Measurements from ENCODE around the gene AGBL4. TPM values are rescaled to one million over a fixed set of nuclear protein-coding genes. Genes with fewer than 3 reads are reported as not detected.

AGBL4 gene
- total and polyA plus RNA-seq, 2 of the 4 experiments (the other 2 are of a cell fraction), result not detected

DNA sequence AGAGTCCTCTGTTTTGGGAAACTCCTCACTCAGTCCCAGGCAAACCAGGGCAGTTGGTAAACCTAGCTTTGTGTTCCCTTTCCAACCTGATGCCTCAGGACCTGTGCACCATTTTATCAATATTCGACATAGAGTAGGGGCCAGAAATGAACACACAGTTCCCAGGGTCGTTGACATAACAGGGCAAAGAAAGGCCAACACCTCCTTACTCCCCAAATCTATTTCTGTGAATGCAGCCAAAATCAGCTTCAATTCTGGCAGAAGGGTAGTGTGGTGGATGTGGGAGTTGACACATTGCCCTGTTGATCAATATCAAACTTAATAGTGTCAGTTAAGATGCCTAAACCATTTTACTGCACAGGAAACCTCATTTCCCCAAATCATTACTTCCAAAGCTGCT lies 1447.2 kb downstream of the AGBL4 start:
- Histone ChIP-seq H4K8ac (ENCODE audit: low read depth in 2 of 2, low read length in 2 of 2) (no peak overlapping the region), H3K27ac (ENCODE audit: insufficient read depth, low read length) (no peak overlapping the region), H3K4me3 (ENCODE audit: insufficient read depth, low read depth, low read length) (no peak overlapping the region), H3K9ac (ENCODE audit: low read depth, low read length) (no peak overlapping the region), H2BK120ac (ENCODE audit: low read depth, low read length) (no peak overlapping the region), H3K27me3 (ENCODE audit: control insufficient read depth, insufficient read depth, low read length) (no peaks in the 10 kb centered on the region; the same call in 1 of the 2 replicates), H4K91ac (ENCODE audit: insufficient read depth, low read depth, low read length) (no peak overlapping the region), H2AFZ (replicated peaks; ENCODE audit: low read length, poor library complexity) (no peak overlapping the region), H2BK20ac (ENCODE audit: low read depth, low read length) (no peak overlapping the region), H4K20me1 (ENCODE audit: insufficient read depth, low read length) (no peaks in the 10 kb centered on the region), H2BK15ac (ENCODE audit: low read depth, low read length) (no peak overlapping the region), H3K4ac (ENCODE audit: low read depth, low read length) (no peak overlapping the region), H3K23ac (ENCODE audit: low read depth, low read length) (no peak overlapping the region), H3K56ac (ENCODE audit: extremely low read depth, insufficient read depth, low read length) (no peak overlapping the region), H3K36me3 (ENCODE audit: control insufficient read depth, insufficient read depth, low read length) (no peaks in the 10 kb centered on the region), H3K79me1 (ENCODE audit: low read depth in 1 of 2, low read length in 2 of 2) (no peaks in the 10 kb centered on the region), H2AK9ac (replicated peaks; ENCODE audit: low read depth, low read length, poor library complexity) (no peak overlapping the region), H3K9me3 (ENCODE audit: control insufficient read depth, insufficient read depth, low read length) (no peaks in the 10 kb centered on the region), H4K5ac (ENCODE audit: low read depth, low read length) (no peak overlapping the region), H3K4me2 (ENCODE audit: low read depth, low read length) (no peak overlapping the region), H3K14ac (replicated peaks; ENCODE audit: low read depth, low read length) (no peak overlapping the region), H3K9me1 (ENCODE audit: insufficient read depth, low read length) (no peaks in the 10 kb centered on the region), H3K18ac (ENCODE audit: low read depth, low read length) (no peak overlapping the region), H3K4me1 (ENCODE audit: control insufficient read depth, insufficient read depth, low read length) (no peaks in the 10 kb centered on the region), H2AK5ac (ENCODE audit: low read depth, low read length) (no peak overlapping the region), H2BK5ac (ENCODE audit: low read depth, low read length, poor library complexity, severe bottlenecking) (no peak overlapping the region)
- intact Hi-C loops (cut with micrococcal nuclease), result loop anchor here (10.0 kb wide), 1 partner anchor 1768 kb away; no protein-coding TSS in a partner anchor
- no peak for DNase-seq
- WGBS, 2 experiments (ENCODE audit: extremely low coverage in 2 of 2, insufficient read length in 1 of 2), result no CpG with 5 or more reads among the region's 2 CpGs
- in situ Hi-C loops (cut with MboI; ENCODE audit: low sequenced_read_pairs), result no loop called here
- ChIA-PET POLR2A (ENCODE audit: unreplicated experiment) (no interaction called here), CTCF (no interaction called here)
- no peak for TF ChIP-seq CHD1 (IDR thresholded peaks at IDR 0.05; ENCODE audit: low read depth, low read length)
- TF ChIP-seq MAFK (IDR thresholded peaks at IDR 0.05; ENCODE audit: low read depth, low read length), result no peak
- TF ChIP-seq SMC3 (IDR thresholded peaks at IDR 0.05; ENCODE audit: low read depth, low read length), result no peak
- TF ChIP-seq MAZ (IDR thresholded peaks at IDR 0.05; ENCODE audit: borderline replicate concordance, low read depth, low read length), result no peak
- no peak for TF ChIP-seq BHLHE40 (IDR thresholded peaks at IDR 0.05; ENCODE audit: low read depth, low read length)
- TF ChIP-seq, protein P1, sequence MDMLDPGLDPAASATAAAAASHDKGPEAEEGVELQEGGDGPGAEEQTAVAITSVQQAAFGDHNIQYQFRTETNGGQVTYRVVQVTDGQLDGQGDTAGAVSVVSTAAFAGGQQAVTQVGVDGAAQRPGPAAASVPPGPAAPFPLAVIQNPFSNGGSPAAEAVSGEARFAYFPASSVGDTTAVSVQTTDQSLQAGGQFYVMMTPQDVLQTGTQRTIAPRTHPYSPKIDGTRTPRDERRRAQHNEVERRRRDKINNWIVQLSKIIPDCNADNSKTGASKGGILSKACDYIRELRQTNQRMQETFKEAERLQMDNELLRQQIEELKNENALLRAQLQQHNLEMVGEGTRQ (IDR thresholded peaks at IDR 0.05; ENCODE audit: low read depth, low read length), result no peak
- TF ChIP-seq, protein P2, sequence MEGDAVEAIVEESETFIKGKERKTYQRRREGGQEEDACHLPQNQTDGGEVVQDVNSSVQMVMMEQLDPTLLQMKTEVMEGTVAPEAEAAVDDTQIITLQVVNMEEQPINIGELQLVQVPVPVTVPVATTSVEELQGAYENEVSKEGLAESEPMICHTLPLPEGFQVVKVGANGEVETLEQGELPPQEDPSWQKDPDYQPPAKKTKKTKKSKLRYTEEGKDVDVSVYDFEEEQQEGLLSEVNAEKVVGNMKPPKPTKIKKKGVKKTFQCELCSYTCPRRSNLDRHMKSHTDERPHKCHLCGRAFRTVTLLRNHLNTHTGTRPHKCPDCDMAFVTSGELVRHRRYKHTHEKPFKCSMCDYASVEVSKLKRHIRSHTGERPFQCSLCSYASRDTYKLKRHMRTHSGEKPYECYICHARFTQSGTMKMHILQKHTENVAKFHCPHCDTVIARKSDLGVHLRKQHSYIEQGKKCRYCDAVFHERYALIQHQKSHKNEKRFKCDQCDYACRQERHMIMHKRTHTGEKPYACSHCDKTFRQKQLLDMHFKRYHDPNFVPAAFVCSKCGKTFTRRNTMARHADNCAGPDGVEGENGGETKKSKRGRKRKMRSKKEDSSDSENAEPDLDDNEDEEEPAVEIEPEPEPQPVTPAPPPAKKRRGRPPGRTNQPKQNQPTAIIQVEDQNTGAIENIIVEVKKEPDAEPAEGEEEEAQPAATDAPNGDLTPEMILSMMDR (conservative IDR thresholded peaks at IDR 0.05; ENCODE audit: low read depth, low read length), result no peak
- no peak for TF ChIP-seq MXI1 (IDR thresholded peaks at IDR 0.05; ENCODE audit: borderline replicate concordance, low read depth, low read length)
- BruUV-seq (replicated peaks), result no TSS peak
- no peak for ATAC-seq (ENCODE audit: low read depth)
- dilution Hi-C loops (cut with HindIII; ENCODE audit: low sequenced_read_pairs, unreplicated experiment), result no loop called here
